H1 (cell line): ENCODE results near the gene KIF26B. TPM values are rescaled to one million over a fixed set of nuclear protein-coding genes. Genes with fewer than 3 reads are reported as not detected.

Experiments used
- CTCF ChIA-PET: fragments of 300-600 bp; sonication (Branson Sonifier 250); formaldehyde crosslinking; loops from one replicate; lab custom pipeline; 2021; ENCODE audit not compliant: partially characterized antibody; lab: Charles Lee
- POLR2A ChIA-PET: fragments of 300-600 bp; sonication (Branson Sonifier 250); formaldehyde crosslinking; loops from one replicate; lab custom pipeline; 2021; ENCODE audit warnings: inconsistent platforms; ENCODE audit not compliant: partially characterized antibody; lab: Charles Lee
- DNase-seq, 2 experiments: peaks; one replicate each; pipeline versions ENCODE4 v3.0.0 to v3.0.0-alpha.2; 2010 to 2022; ENCODE audit warnings: low spot score in 2 of 2, low read depth in 1 of 2, mixed read lengths in 1 of 2
- FAIRE-seq: peaks from 2 replicates; lab custom pipeline; 2011; peaks lifted over from hg19 to GRCh38; lab: Jason Lieb, UNC
- H2AFZ ChIP-seq: 2 replicates; pipeline ENCODE4 v1.8.1; 2012; ENCODE audit warnings: low read length, inconsistent platforms
- H2AK5ac ChIP-seq: 2 replicates; pipeline ENCODE4 v1.6.1; 2013; ENCODE audit warnings: low read depth, low read length
- H2BK120ac ChIP-seq: replicated peaks from 2 replicates; pipeline ENCODE3; 2013; ENCODE audit warnings: low read depth, low read length, inconsistent platforms
- H2BK12ac ChIP-seq: 2 replicates; pipeline ENCODE4 v1.6.1; 2013; ENCODE audit warnings: low read depth, low read length
- H2BK15ac ChIP-seq: 2 replicates; pipeline ENCODE4 v1.6.1; 2013; ENCODE audit warnings: low read length
- H2BK20ac ChIP-seq: 2 replicates; pipeline ENCODE4 v1.6.1; 2013; ENCODE audit warnings: low read length
- H2BK5ac ChIP-seq: 2 replicates; pipeline ENCODE4 v1.6.1; 2013; ENCODE audit warnings: low read depth, low read length
- H3K14ac ChIP-seq: 2 replicates; pipeline ENCODE4 v1.6.1; 2013; ENCODE audit warnings: inconsistent platforms; ENCODE audit not compliant: insufficient read length
- H3K18ac ChIP-seq: 2 replicates; pipeline ENCODE4 v1.6.1; 2013; ENCODE audit warnings: low read length; ENCODE audit errors: extremely low read depth
- H3K23ac ChIP-seq: 2 replicates; pipeline ENCODE4 v1.6.1; 2013; ENCODE audit warnings: inconsistent platforms; ENCODE audit not compliant: insufficient read length
- H3K23me2 ChIP-seq: 2 replicates; pipeline ENCODE4 v1.6.1; 2013; ENCODE audit warnings: low read depth, low read length
- H3K27ac ChIP-seq: 2 replicates; pipeline ENCODE4 v1.6.1; 2011; ENCODE audit warnings: low read depth, low read length, inconsistent platforms
- H3K27me3 ChIP-seq, 4 experiments: replicated peaks in 1 of 4; 1 replicate in 1 of 4; 2 replicates in 3 of 4; pipeline versions ENCODE4 v1.6.1 to v1.8.1; 2011 to 2013; ENCODE audit warnings: low read length in 3 of 4, mild to moderate bottlenecking in 3 of 4, inconsistent platforms in 2 of 4, mixed read lengths in 2 of 4, moderate library complexity in 1 of 4; ENCODE audit not compliant: control insufficient read depth in 3 of 4, insufficient read depth in 3 of 4; ENCODE audit errors: extremely low read depth in 1 of 4
- H3K36me3 ChIP-seq, 4 experiments: 2 replicates each; pipeline versions ENCODE4 v1.6.1 to v1.8.1; 2011 to 2013; ENCODE audit warnings: mild to moderate bottlenecking in 4 of 4, low read length in 3 of 4, moderate library complexity in 2 of 4, control low read depth in 1 of 4, inconsistent platforms in 1 of 4; ENCODE audit not compliant: insufficient read depth in 4 of 4, control insufficient read depth in 2 of 4
- H3K4ac ChIP-seq: replicated peaks from 2 replicates; pipeline ENCODE3; 2013; ENCODE audit warnings: low read length, low read depth, mixed read lengths, inconsistent platforms; ENCODE audit not compliant: insufficient read length
- H3K4me1 ChIP-seq, 4 experiments: replicated peaks in 1 of 4; 1 replicate in 1 of 4; 2 replicates in 3 of 4; pipeline versions ENCODE4 v1.6.1 to v1.8.1; 2011 to 2013; ENCODE audit warnings: low read length in 3 of 4, inconsistent platforms in 2 of 4, mixed read lengths in 1 of 4; ENCODE audit not compliant: insufficient read depth in 4 of 4, control insufficient read depth in 3 of 4
- H3K4me2 ChIP-seq, 2 experiments: 2 replicates each; pipeline versions ENCODE4 v1.6.1 to v1.8.1; 2011 to 2013; ENCODE audit warnings: low read depth in 2 of 2, low read length in 2 of 2, control low read depth in 1 of 2, inconsistent platforms in 1 of 2, mild to moderate bottlenecking in 1 of 2; ENCODE audit not compliant: insufficient read depth in 1 of 2
- H3K4me3 ChIP-seq, 4 experiments: fragments of 200-600, 300-600 bp in 1 of 4; sonication (generic), shearing (Covaris generic), sonication (Bioruptor Twin) in 1 of 4; 2 replicates each; pipeline versions ENCODE4 v1.5.1 to v1.8.1; 2011 to 2016; ENCODE audit warnings: low read length in 4 of 4, low read depth in 3 of 4, control low read depth in 2 of 4, inconsistent platforms in 2 of 4, mild to moderate bottlenecking in 2 of 4, mixed read lengths in 1 of 4, moderate library complexity in 1 of 4; ENCODE audit not compliant: insufficient read depth in 2 of 4; ENCODE audit errors: extremely low read depth in 1 of 4
- H3K56ac ChIP-seq: replicated peaks from 2 replicates; pipeline ENCODE3; 2013; ENCODE audit warnings: low read depth, mild to moderate bottlenecking, mixed read lengths, low read length, inconsistent platforms; ENCODE audit not compliant: insufficient read length
- H3K79me1 ChIP-seq: 2 replicates; pipeline ENCODE4 v1.6.1; 2013; ENCODE audit warnings: low read depth, low read length, control low read depth
- H3K79me2 ChIP-seq, 2 experiments: 2 replicates each; pipeline versions ENCODE4 v1.6.1 to v1.8.1; 2012 to 2013; ENCODE audit warnings: low read length in 2 of 2, mild to moderate bottlenecking in 2 of 2, inconsistent platforms in 1 of 2; ENCODE audit not compliant: insufficient read depth in 2 of 2, control insufficient read depth in 1 of 2
- H3K9ac ChIP-seq, 4 experiments: replicated peaks in 1 of 4; 1 replicate in 1 of 4; 2 replicates in 3 of 4; pipeline versions ENCODE4 v1.6.1 to v1.8.1; 2011 to 2013; ENCODE audit warnings: low read depth in 3 of 4, low read length in 3 of 4, control low read depth in 2 of 4, mild to moderate bottlenecking in 2 of 4, moderate library complexity in 2 of 4, inconsistent platforms in 1 of 4; ENCODE audit errors: extremely low read depth in 1 of 4
- H3K9me3 ChIP-seq, 2 experiments: 2 replicates each; pipeline versions ENCODE4 v1.6.1 to v1.8.1; 2012 to 2013; ENCODE audit warnings: mild to moderate bottlenecking in 2 of 2, moderate library complexity in 2 of 2, control low read depth in 1 of 2, inconsistent platforms in 1 of 2, low read depth in 1 of 2, low read length in 1 of 2, mixed read lengths in 1 of 2; ENCODE audit not compliant: insufficient read depth in 2 of 2
- H4K20me1 ChIP-seq, 2 experiments: replicated peaks in 1 of 2; 2 replicates each; pipeline versions ENCODE3 to v1.8.1; 2011 to 2013; ENCODE audit warnings: inconsistent platforms in 2 of 2, low read length in 2 of 2, mild to moderate bottlenecking in 1 of 2; ENCODE audit not compliant: insufficient read depth in 2 of 2, control insufficient read depth in 1 of 2
- H4K5ac ChIP-seq: 2 replicates; pipeline ENCODE4 v1.6.1; 2013; ENCODE audit warnings: low read length, low read depth, mixed read lengths, inconsistent platforms; ENCODE audit not compliant: insufficient read length
- H4K8ac ChIP-seq: 2 replicates; pipeline ENCODE4 v1.8.0; 2013; ENCODE audit warnings: mild to moderate bottlenecking, moderate library complexity, low read length, inconsistent platforms; ENCODE audit not compliant: insufficient read depth; ENCODE audit errors: extremely low read depth
- H4K91ac ChIP-seq: replicated peaks from 2 replicates; pipeline ENCODE3; 2013; ENCODE audit warnings: low read length, mixed read lengths, inconsistent platforms; ENCODE audit not compliant: insufficient read length
- CBX5 ChIP-seq: fragments of 300-800, 300-1000 bp; sonication (generic); IDR thresholded peaks from 2 replicates; pipeline ENCODE4 v1.7.1; 2016; ENCODE audit warnings: antibody characterized with exemption, low read length, low read depth
- CEBPB ChIP-seq: IDR thresholded peaks from 2 replicates; pipeline ENCODE4 v1.6.1; 2012; ENCODE audit warnings: low read depth, low read length
- CHD2 ChIP-seq: IDR thresholded peaks from 2 replicates; pipeline ENCODE4 v1.6.1; 2012; ENCODE audit warnings: low read length, improper control_type of control experiment
- GABPA ChIP-seq: IDR thresholded peaks from 2 replicates; pipeline ENCODE4 v1.6.1; 2011; ENCODE audit warnings: mild to moderate bottlenecking, low read length, moderate library complexity, borderline replicate concordance; ENCODE audit not compliant: insufficient read depth
- HDAC2 ChIP-seq, 2 experiments: fragments of 300-600 bp in 1 of 2; sonication (generic) in 1 of 2; IDR thresholded peaks; 2 replicates each; pipeline ENCODE4 v1.6.1; 2011 to 2012; ENCODE audit warnings: low read depth in 2 of 2, low read length in 2 of 2, mild to moderate bottlenecking in 2 of 2, moderate library complexity in 2 of 2, borderline replicate concordance in 1 of 2, inconsistent platforms in 1 of 2
- KDM5A ChIP-seq: fragments of 200-600 bp; IDR thresholded peaks from 2 replicates; pipeline ENCODE4 v1.7.1; 2012; ENCODE audit warnings: mild to moderate bottlenecking, low read length, inconsistent platforms, mixed read lengths
- NANOG ChIP-seq: IDR thresholded peaks from 2 replicates; pipeline ENCODE4 v1.6.1; 2011; ENCODE audit warnings: low read length, low read depth, mild to moderate bottlenecking, inconsistent platforms; ENCODE audit not compliant: insufficient read depth, poor library complexity, severe bottlenecking
- POLR2AphosphoS5 ChIP-seq: IDR thresholded peaks from 2 replicates; pipeline ENCODE4 v1.6.1; 2011; ENCODE audit warnings: low read depth, low read length
- TAF7 ChIP-seq: optimal IDR thresholded peaks from 2 replicates; pipeline ENCODE3; 2011; ENCODE audit warnings: low read depth, mild to moderate bottlenecking, inconsistent platforms, low read length, moderate library complexity, borderline replicate concordance
- TCF12 ChIP-seq: IDR thresholded peaks from 2 replicates; pipeline ENCODE4 v1.6.1; 2011; ENCODE audit warnings: low read depth, mild to moderate bottlenecking, low read length
- WGBS, 2 experiments: shearing (Covaris generic) in 1 of 2; methylation state at CpG; one replicate each; pipeline versions ENCODE4 v1.1.6 to v1.1.7; 2013 to 2015; ENCODE audit warnings: low lambda C conversion rate in 2 of 2, mixed read lengths in 2 of 2, inconsistent platforms in 1 of 2, low coverage in 1 of 2, missing lambda C conversion rate in 1 of 2; ENCODE audit not compliant: insufficient replicate concordance in 2 of 2, insufficient coverage in 1 of 2, insufficient read length in 1 of 2; ENCODE audit errors: extremely low coverage in 1 of 2, missing lambda C conversion rate in 1 of 2; 5-methylcytosine and 5-hydroxymethylcytosine counted together
- polyA plus RNA-seq, 7 experiments: library from polyadenylated mRNA; depleted of rRNA in 3 of 7; stranded (reverse) in 5 of 7; unstranded in 2 of 7; fragments of >200 nt in 5 of 7; fragments of 200-250 nt in 2 of 7; gene quantifications; 1 replicate in 5 of 7; 2 replicates in 1 of 7; 4 replicates in 1 of 7; pipeline versions ENCODE4 v1.2.1 to v1.2.3, GENCODE V29; 2011 to 2013; ENCODE audit warnings: missing spikeins in 2 of 7, mixed read lengths in 2 of 7
- total RNA-seq: library from RNA; stranded (reverse); fragmentation: NEBNext Ultra II Directional; extraction: Animal tissue kit (Norgen Biotek cat#: 25700); gene quantifications from 2 replicates; pipeline ENCODE4 v1.2.1, GENCODE V29; 2021
- TF ChIP-seq, protein P1 (sequence below): IDR thresholded peaks from 2 replicates; pipeline ENCODE4 v1.6.1; 2012; ENCODE audit warnings: inconsistent platforms

Gene KIF26B
- total and polyA plus RNA-seq, 2 of the 8 experiments (the other 6 are each of a cell fraction or from before 2014, with no cell fraction given), result 0.06 to 0.28 TPM

- H4K8ac ChIP-seq, result no peak overlapping the region
- POLR2A ChIA-PET, result no interaction called here
- no peak overlapping the region for H3K27ac ChIP-seq
- H3K14ac ChIP-seq, result no peak overlapping the region
- no peaks in the 10 kb centered on the region for H3K36me3 ChIP-seq
- CTCF ChIA-PET, result interaction anchor here (1.1 to 1.5 kb wide), 3 partner anchors 9 to 1088 kb away, joined by 3 to 4 read pairs (median 4); no protein-coding TSS in a partner anchor
- H2BK12ac ChIP-seq, result no peak overlapping the region
- no peak overlapping the region for H2BK15ac ChIP-seq
- H4K5ac ChIP-seq, result no peak overlapping the region
- no peak overlapping the region for H3K9ac ChIP-seq
- no peak overlapping the region for H2AK5ac ChIP-seq
- no peaks in the 10 kb centered on the region for H4K20me1 ChIP-seq
- no peaks in the 10 kb centered on the region for H3K79me1 ChIP-seq
- no peaks in the 10 kb centered on the region for H3K9me3 ChIP-seq
- no peak overlapping the region for H3K4ac ChIP-seq
- WGBS, 2 experiments, result 82% methylated on average over 3 of the region's 3 CpGs; no CpG with 5 or more reads in 1 of the 2 experiments
- H3K23me2 ChIP-seq, result no peaks in the 10 kb centered on the region
- H2BK120ac ChIP-seq, result no peak overlapping the region
- H3K27me3 ChIP-seq, result no peaks in the 10 kb centered on the region
- no peak overlapping the region for H4K91ac ChIP-seq
- H3K18ac ChIP-seq, result no peak overlapping the region
- DNase-seq (no peak), FAIRE-seq (no peak)
- no peak overlapping the region for H2AFZ ChIP-seq
- H3K4me3 ChIP-seq, result no peak overlapping the region
- H3K4me2 ChIP-seq, result no peak overlapping the region
- no peak overlapping the region for H2BK20ac ChIP-seq
- no peaks in the 10 kb centered on the region for H3K79me2 ChIP-seq
- H2BK5ac ChIP-seq, result no peak overlapping the region
- H3K23ac ChIP-seq, result no peak overlapping the region
- H3K4me1 ChIP-seq, result peaks cover 5 to 7% (median 6%) of the 10 kb centered on the region in 4 experiments; a peak in 6 of 7 replicates
- H3K56ac ChIP-seq, result no peak overlapping the region
- TF ChIP-seq TCF12 (no peak), TAF7 (no peak), CBX5 (no peak), GABPA (no peak), CEBPB (no peak), HDAC2 (IDR thresholded peaks at IDR 0.05; ENCODE audit: borderline replicate concordance in 1 of 2, low read depth in 2 of 2, low read length in 2 of 2) (no peak), CHD2 (no peak), KDM5A (no peak), POLR2AphosphoS5 (no peak), NANOG (no peak)
- TF ChIP-seq, protein P1, sequence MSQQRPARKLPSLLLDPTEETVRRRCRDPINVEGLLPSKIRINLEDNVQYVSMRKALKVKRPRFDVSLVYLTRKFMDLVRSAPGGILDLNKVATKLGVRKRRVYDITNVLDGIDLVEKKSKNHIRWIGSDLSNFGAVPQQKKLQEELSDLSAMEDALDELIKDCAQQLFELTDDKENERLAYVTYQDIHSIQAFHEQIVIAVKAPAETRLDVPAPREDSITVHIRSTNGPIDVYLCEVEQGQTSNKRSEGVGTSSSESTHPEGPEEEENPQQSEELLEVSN, result no peak
These were observed 28.6 kb downstream of the KIF26B start for GRCh38 chr1:245183429-245183828.
